HTR-8/SVneo (cell line): Measurements from ENCODE around the gene EFCC1.

Source experiments
- DNase-seq: peaks from one replicate; pipeline ENCODE4 v3.0.0; 2011; ENCODE audit warnings: low spot score, mixed read lengths; ENCODE audit not compliant: insufficient read length
- FAIRE-seq: peaks from 2 replicates; lab custom pipeline; 2011; peaks lifted over from hg19 to GRCh38; lab: Jason Lieb, UNC

EFCC1 gene

DNA sequence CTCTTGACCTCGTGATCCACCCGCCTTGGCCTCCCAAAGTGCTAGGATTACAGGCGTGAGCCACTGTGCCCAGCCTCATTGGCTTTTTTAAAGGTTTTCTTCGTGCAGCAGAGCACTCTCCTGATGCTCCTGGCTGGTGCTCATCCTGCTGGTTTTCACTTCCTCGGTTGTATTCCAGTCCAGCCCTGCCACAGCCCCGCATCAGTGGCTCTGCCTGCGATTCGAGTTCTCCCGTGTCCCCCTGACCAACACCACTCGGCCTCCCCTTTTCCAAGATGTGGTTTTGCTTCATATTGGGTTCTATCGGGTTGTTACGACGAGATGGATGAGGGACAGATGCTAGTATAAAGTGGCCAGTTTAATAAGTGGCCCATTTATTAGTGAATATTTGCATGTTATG, 27.8 kb downstream of the EFCC1 start:
- no peak for DNase-seq
- FAIRE-seq: no peak

DNA sequence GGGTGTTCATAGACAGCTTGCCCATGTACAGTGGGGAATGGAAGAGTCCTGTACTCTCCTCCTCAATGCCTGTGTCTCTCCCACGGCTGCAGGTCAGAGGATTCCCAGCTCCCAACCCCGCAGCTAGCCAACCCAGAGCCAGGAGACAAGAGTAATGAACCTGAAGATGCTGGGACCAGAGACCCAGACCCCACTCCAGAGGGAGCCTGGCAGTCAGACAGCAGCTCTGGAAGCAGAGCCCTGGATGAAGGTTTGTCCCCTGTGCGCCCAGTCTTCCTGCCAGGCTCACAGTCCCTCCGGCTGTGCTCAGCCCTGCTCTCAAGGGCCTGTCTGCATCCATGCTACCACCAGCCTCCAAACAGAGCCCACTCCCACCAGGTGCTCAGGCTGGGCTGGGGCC, 29.5 kb downstream of the EFCC1 start:
- DNase-seq (no peak), FAIRE-seq (no peak)

DNA sequence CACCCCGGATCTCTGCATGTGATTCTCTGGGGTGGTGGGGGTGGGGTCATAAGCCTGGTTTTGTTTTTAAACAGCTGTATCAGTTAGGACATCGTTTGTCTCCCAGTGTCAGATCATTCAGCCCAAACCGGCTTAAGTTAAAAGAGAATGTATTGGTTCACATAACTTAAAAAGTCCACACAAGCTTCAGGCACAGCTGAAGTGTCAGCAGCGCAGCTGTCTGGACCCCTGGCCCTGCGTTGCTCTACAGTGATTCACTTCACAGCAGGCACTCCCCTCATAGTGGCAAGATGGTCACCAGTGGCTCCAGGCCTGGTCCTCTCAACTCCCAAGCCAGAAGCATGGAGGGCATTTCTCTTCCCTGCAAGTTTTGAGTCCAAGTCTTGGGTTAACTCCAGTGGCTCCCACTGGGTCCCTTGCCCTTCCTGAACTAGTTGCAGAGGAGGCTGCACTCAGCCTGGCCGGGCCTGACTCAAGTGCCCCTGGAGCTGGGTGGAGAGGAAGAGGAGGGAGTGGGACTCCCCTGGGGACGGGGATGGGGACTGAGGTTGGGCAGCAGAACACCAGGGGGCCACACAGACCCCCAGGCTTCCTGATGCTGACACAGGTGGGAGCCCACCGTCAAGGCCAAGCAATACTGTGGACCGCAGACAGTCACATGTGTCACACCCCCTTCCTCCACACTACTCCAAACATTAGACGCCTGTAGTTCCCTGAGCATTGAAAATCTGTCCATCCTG, 30.5 kb downstream of the EFCC1 start:
- DNase-seq (no peak), FAIRE-seq (no peak)

DNA sequence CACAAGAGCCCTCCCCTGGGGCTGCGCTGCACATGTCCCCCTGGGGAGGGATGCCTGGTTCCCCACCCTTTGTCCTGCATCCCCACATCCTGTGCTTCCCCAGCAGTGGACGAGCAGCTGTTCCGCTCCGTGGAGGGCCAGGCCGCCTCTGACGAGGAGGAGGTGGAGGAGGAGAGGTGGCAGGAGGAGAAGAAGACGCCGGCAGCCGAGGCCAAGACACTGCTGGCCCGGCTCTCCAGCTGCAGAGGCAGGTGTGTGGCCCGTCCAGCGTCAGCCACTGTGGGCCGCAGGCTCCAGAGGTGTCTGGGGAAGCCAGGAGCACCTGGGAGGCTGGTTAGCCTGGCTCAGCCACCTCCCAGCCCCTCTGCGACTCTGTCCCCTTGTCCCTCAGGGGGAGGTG, 31.6 kb downstream of the EFCC1 start:
- FAIRE-seq: no peak

DNA sequence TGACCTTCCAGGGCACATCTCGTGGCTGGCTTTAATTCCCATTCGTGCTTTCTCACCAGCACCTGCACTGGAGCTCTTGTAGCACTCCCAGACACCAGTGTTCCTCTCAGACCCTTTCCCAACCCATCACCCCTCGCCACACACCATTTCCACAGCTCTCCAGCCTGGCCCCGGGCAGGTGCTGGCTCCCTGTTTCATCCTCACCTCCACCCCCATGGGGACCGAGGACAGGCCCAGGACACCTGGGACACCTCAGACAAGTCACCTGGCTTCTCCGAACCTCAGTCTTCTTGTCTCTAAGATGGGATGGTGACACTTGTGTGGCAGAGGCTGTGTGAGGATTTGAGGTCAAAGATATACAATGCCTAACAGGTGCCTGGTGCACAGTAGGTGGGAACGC, 32.0 kb downstream of the EFCC1 start:
- no peak for DNase-seq
- no peak for FAIRE-seq

More for the DNA sequence above, 31.6 kb downstream of the EFCC1 start:
- DNase-seq: no peak

DNA sequence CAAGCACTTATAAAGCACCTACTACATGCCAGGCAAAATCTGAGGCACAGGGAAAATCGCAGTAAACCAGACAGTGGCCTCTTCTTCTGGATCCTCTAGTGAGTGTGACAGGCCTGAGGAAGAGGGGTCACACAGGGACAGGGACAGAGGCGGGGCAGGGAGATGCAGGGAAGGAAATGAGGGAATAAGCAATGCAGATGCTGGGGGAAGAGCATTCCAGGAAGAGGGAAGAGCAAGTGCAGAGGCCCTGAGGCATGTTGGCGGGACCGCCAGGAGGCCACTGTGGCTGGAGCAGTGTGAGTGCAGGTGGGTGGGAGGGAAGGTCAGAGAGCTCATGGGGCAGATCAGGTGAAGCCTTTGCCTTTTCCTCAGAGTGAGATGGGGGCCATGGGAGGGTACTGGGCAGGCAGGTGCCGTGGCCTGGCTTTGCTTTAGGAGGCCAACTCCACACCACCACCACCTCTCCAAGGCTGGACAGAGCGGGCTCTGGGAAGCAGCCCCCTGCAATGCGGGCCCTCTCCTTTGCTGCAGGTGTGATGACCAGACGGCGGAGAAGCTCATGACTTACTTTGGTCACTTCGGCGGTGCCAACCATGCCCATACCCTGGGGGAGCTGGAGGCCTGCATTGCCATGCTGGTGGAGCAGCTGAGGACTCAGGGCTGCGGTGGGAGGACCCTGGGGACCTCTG, 32.7 kb downstream of the EFCC1 start:
- FAIRE-seq: no peak
- DNase-seq: no peak

DNA sequence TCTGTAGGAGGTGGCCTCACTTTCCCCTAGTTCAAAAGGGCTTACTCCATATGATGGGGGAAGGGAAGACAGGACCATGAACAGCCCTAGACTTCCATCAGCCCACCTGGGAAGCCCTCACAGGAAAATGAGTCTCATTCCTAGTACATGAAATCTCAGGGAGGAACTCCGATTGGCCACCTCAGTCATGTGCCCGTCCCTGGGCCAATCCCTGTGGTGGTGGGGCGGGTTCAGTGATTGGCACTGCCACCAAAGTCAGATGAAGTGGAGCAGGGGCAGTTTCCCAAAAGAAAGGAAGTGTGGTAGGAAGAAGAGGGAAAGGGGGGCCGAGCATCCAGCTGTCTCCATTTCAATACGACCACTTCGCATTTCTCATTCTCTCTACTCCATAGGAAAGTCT, 33.5 kb downstream of the EFCC1 start:
- DNase-seq: peak; percentile 40
- no peak for FAIRE-seq

DNA sequence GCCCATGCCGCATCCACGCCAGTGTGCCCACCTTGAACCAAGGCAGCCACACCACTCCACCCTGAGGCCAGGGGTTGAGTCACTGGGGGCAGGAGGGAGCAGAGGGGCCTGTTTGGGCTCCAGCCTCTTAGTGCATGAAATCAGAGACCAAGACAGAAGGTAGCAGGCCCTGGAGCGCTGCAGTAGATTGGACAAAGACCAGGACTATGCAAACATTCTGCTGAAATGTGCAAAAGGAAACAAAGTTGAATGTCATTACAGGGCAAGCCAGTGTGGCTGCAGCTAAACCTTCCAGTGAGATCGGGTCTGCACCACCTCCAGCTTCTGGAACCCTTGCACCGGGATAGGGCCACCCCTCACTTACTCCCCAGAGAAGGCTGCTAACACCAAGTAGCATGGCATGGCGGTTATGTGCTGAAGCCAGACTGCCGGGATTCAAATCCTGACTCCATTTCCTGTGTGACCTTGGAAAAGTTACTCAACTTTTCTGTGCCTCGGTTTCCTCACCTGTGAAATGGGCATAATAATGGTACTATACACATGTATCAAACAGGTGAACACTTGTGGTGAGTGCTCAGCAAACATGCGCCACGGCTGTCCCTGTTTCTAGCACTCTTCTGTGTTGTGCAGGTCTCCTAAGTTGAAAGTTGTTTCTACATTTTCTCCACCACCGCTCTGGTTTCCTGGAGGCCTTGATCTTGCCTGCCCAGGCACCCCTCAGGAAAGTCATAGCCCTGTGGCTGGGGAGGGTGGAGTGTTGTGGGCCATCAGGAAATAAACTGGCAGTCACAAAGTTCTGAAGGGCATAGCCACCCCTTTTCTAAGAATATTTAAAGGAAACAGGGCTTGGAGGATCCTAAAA, 34.5 kb downstream of the EFCC1 start:
- FAIRE-seq: no peak

DNA sequence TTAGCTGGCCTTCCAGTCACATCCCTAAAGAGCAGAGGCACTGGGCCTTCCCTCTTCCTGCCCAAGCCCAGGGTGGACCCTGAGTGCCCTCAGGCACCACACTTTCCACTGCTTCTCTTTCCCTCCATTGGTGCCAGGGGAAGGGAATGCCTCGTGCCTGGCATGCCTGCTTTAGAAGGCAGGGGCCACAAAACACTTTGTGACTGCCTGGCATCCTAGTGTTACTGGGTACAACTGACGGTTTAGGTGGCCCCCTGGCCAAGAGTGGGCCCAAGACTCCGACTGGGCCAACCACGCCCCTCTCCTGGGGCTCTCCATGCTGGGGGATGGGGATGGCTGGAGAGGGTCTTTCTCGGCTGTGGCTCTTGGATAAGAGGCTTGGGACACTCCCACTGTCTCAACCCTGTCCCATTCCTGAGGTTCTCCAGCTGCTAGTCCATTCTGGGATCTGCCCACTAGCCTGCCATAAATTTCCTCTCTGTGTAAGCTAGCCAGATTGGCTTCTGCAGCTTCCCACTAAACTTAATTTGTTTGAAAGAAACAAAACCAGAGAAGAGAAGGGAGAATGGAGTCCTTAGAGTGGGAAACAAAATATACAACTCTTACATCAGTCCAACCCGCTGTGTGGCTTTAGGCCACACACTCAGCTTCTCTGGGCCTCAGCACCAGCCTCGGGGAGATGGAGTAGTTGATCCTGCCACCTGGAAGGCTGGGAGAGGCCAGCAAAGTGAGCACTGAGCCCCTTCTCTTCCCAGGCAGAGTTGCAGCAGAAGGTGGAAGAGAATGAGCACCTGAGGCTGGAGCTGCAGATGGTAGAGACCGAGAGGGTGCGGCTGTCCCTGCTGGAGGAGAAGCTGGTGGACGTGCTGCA, 35.4 kb downstream of the EFCC1 start:
- no peak for DNase-seq
- no peak for FAIRE-seq

More for the DNA sequence above, 34.5 kb downstream of the EFCC1 start:
- no peak for DNase-seq

DNA sequence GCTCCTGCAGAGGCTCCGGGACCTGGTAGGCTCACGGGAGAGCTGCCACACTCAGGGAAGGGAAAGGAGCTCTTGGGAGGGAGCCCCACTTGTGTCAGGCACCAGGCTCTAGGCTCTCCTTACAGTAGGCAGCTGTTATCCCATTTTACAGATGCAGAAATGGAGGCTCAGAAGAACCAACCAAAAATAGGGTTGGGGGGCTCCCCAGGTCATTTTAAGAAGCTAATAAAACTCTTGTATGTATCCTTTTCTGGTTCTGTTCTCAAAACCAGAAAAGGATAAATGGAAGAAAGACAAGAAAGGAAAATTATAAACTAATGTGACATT, 36.0 kb downstream of the EFCC1 start:
- no peak for FAIRE-seq

DNA sequence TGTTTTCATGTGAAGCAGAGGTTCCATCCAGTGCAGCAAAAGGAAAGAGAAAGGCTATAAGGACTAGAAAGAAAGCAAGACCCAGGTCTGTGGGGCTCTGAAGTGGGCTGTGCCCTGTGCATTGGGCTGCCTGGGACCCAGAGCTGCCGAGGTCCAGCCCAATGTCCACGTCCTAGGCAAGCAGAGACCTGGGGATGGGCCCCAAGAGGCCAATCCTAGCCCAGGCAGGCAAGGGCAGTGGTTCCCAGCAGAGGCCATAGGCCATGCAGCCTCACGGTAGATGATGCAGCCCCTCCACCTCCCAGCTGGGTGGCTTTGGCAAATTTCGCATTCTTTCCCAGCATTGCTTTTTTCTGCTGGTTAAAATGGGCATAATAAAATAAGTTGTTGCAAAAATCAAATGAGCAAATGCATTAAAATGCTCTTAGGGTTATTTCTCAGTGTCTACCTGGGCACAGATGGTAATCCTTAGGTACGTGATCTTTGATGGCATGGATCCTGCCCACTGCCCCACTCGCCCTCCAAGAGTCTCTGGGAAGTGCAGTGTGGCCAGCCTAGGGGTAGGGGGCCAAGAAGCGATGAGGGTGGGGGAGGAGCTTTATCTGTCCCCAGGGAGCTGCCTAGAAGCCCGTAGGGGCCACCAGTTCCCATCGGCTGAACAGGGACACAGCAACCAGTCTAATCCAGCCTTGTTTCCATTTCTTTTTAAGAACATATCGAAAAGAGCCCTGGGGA, 37.2 kb downstream of the EFCC1 start:
- DNase-seq: no peak
- FAIRE-seq: no peak

More for the DNA sequence above, 36.0 kb downstream of the EFCC1 start:
- DNase-seq: no peak

DNA sequence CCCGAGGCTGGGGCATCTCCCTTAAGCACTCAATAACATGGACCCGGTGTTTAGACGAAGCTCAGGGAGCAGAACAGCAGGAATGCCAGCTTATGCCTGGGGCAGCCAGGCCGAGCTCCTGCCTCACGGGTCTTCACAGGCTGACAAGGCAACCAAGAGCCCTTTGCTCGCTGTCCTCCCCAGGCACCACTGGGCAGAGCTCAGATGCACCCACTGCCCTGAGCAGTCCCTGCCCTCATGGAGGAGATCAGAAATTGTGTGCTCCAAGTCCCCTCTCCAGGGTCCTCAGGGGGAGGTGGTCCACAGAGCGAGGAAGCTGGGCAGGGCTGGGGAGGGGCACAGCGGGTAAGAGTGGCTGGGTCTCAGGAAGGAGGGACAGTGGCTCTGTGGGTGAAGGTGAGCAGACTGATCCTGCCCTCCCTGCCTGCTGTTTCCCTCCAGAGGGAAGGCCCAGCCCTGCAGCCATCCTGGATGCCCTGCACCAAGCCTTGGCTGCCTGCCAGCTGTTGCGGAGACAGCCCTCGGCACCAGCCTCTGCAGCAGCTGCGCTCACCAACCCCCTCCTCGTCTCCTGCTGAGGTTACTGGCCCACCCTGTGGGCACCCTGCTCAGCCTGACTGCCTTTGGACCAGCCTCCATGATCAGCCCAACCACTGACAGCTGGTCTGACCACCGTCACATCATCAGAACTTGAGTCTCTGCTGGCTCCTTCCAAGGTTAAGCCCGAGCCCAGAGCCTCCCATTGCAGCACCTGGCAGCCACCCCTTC, 38.4 kb downstream of the EFCC1 start:
- FAIRE-seq (no peak), DNase-seq (no peak)

DNA sequence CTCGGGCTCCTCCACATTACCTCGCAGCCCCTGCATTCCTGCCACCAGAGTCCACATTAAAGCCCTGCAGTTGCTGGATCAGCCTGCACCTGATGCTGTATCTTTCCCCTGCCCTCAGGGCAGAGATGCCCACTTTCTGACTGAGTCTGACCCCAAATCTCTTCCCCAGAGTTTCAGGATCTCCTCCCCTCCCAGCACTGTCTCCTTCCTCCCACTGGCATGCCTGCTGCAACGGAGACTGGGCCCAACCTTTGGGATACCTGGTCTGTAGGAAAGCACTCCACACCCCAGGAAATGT, 38.9 kb downstream of the EFCC1 start:
- no peak for FAIRE-seq
- DNase-seq: no peak

DNA sequence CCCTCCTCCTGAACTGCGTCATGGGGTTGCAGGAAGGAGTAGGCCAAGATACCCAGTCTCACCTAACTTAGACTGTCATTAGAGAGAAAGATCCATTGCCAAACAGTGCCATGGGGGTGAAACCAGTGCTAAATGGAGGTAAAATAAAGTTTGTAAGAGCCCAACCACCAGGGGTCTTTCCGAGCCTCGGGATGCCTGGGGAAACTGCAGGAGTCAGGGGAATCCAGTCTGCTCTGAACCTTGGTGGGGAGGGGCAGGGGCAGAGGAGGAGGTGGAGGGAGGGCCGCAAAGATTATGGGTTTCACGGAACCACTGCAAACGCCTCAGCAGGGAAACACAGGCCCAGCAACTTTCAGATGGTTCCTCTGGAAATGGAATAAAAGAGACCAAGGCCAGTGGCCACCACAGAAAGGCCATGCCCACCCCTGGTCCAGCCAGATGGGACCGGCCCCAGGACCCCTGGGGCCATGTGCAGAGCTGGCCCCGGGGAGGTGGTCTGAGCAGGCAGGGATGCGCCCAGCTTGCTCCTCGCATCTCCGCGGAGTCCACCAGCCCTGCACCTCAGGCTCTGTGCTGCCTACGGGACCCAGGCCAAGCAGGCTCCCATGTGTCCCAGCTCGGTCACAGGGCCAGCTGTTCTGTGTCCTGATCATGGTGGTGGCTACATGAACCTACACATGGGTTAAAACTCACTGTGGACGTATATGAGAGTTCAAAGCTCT, 39.6 kb downstream of the EFCC1 start:
- DNase-seq (no peak), FAIRE-seq (no peak)

DNA sequence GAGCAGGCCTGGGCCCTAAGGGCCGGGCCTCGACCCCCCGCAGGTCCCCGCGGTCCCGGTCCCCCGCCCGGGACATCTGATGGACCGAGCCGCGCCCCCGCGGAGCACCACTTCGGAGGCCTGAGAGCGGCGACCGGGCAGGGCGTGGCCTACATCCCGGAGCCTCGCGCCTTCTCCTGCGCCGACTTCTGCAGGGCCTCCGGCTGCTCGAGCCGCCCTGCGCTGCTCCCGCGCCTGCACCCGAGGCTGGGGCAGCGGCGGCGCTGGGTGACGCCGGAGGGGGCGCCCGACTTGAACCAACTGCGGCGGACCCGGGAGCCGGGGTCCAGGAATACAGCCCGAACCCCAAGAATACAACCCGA, 44.6 kb downstream of the EFCC1 start:
- no peak for FAIRE-seq
- no peak for DNase-seq

DNA sequence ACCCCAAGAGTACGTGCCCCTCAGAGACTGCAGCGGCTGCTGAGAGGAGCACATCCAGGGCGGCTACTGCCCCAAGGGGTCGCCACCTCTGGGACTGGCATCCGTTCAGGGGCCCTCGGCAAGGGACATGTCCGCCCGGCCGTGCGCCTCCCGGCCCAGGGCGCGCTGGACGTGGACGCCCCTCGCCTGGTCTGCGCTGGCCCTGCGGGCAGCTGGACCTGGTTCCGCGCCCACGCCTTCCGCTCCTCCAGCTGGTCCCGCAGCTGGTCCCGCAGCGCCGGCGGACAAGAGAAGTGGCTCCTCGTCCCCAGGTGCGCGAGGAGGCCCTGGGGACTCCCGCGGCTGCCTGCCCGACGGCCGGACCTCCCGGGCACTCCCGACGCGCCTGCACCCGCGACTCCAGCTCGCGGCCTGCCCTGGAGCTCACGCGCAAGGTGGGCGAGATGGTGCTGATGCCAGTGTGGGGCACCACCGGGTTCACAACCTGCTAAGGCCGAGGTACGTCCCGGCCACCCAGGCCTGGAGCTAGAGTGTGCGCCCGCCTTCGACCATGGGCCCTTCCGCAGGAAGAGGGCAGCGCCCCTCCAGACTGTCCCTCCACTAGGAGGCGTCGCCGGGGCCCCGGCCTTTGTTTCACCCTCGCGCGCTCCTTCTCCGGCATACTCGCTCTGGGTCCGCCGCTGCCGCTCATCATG, 45.1 kb downstream of the EFCC1 start:
- no peak for FAIRE-seq

DNA sequence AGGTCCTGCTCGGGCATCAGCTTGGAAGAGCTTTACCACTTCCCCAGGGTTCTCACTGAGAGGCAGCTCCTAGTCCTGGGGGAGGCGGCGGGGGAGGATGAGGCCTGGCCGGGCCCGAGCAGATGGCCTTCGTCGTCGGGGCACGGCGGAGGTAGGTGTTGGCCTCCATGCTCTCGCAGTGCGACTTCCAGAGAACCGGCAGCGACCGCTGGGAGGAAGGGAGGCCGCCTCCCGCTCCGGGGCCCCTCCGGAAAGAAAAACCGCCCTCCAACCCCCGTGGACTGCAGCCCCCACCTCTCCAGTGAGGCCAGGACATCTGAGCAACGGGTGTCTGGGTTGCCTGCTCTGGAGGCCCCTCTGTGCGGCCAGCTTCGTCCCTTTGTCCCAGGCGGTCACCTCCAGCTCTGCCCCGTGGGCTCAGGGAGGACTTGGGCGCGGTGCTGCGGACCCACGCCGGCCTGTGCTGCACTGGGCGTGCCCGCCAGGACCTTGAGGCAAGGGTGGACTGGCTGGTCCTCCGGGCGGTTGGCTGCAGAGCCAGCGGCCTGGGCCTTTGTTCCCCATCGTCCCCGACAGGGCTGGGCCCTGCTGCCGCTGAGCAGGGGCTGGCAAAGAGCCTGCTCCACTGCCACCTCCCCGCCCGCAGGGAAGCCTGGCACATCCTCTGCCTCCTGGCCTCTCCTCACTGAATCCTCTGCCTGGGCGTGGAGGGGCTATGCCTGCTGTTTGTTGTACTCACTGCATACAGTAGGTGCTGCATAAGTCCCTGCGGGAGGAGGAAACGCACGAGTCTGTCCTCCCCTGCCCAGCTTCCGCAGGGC, 45.8 kb downstream of the EFCC1 start:
- FAIRE-seq: no peak
- no peak for DNase-seq

More for the DNA sequence above, 45.1 kb downstream of the EFCC1 start:
- DNase-seq: no peak
